Measurements from ENCODE around the gene KTN1.

KTN1 gene

GRCh38 chr14:55537782-55538181, 42.2 kb upstream of the KTN1 start:
- Histone ChIP-seq H2AFZ (ENCODE audit: low read depth, low read length) (no peak overlapping the region), H4K20me1 (ENCODE audit: insufficient read depth, low read length) (no peaks in the 10 kb centered on the region), H3K4me1 (ENCODE audit: insufficient read depth, low read length) (no peaks in the 10 kb centered on the region), H3K27ac (ENCODE audit: low read length) (no peak overlapping the region), H3K9me3 (ENCODE audit: insufficient read depth, low read length, severe bottlenecking) (peaks cover 5% of the 10 kb centered on the region), H3K4me2 (ENCODE audit: insufficient read depth, low read length) (no peak overlapping the region), H3K9ac (ENCODE audit: low read depth, low read length) (no peak overlapping the region), H3K36me3 (ENCODE audit: insufficient read depth, low read length) (no peaks in the 10 kb centered on the region), H3K27me3 (ENCODE audit: insufficient read depth, low read length, poor library complexity) (no peaks in the 10 kb centered on the region), H3K4me3 (ENCODE audit: low read depth in 1 of 2, low read length in 2 of 2) (no peak overlapping the region), H3K79me2 (ENCODE audit: insufficient read depth, low read length) (no peaks in the 10 kb centered on the region)
- no peak for DNase-seq
- TF ChIP-seq CTCF (IDR thresholded peaks at IDR 0.05; ENCODE audit: borderline replicate concordance, extremely low read depth, low read length, poor library complexity, severe bottlenecking), result no peak
- no peak for ATAC-seq (ENCODE audit: insufficient read depth, low read depth)

- no peaks in the 10 kb centered on the region for H3K79me2 ChIP-seq (ENCODE audit: insufficient read depth, low read length)
- no peak for TF ChIP-seq EZH2 (IDR thresholded peaks at IDR 0.05; ENCODE audit: borderline replicate concordance, low read depth, low read length, severe bottlenecking)
- TF ChIP-seq CTCF (IDR thresholded peaks at IDR 0.05; ENCODE audit: borderline replicate concordance, extremely low read depth, low read length, poor library complexity, severe bottlenecking), result no peak
- no peak overlapping the region for H3K4me2 ChIP-seq (ENCODE audit: insufficient read depth, low read length)
- ATAC-seq (ENCODE audit: insufficient read depth, low read depth) (no peak), DNase-seq (no peak)
- no peak overlapping the region for H3K27ac ChIP-seq (ENCODE audit: low read length)
- H3K9me3 ChIP-seq (ENCODE audit: insufficient read depth, low read length, severe bottlenecking), result peaks cover 5% of the 10 kb centered on the region
- no peaks in the 10 kb centered on the region for H3K4me1 ChIP-seq (ENCODE audit: insufficient read depth, low read length)
- H3K36me3 ChIP-seq (ENCODE audit: insufficient read depth, low read length), result no peaks in the 10 kb centered on the region
- no peak overlapping the region for H3K4me3 ChIP-seq (ENCODE audit: low read depth in 1 of 2, low read length in 2 of 2)
- H4K20me1 ChIP-seq (ENCODE audit: insufficient read depth, low read length), result no peaks in the 10 kb centered on the region
- no peak overlapping the region for H2AFZ ChIP-seq (ENCODE audit: low read depth, low read length)
- no peaks in the 10 kb centered on the region for H3K27me3 ChIP-seq (ENCODE audit: insufficient read depth, low read length, poor library complexity)
- no peak overlapping the region for H3K9ac ChIP-seq (ENCODE audit: low read depth, low read length)
Observed at GRCh38 chr14:55539975-55540374, 40.0 kb upstream of the KTN1 start.

GRCh38 chr14:55540847-55541773, 38.9 kb upstream of the KTN1 start:
- H3K4me2 ChIP-seq (ENCODE audit: insufficient read depth, low read length), result no peak overlapping the region
- DNase-seq, result no peak
- H4K20me1 ChIP-seq (ENCODE audit: insufficient read depth, low read length), result no peaks in the 10 kb centered on the region
- H3K4me3 ChIP-seq (ENCODE audit: low read depth in 1 of 2, low read length in 2 of 2), result no peak overlapping the region
- no peak overlapping the region for H2AFZ ChIP-seq (ENCODE audit: low read depth, low read length)
- no peak overlapping the region for H3K27ac ChIP-seq (ENCODE audit: low read length)
- no peaks in the 10 kb centered on the region for H3K36me3 ChIP-seq (ENCODE audit: insufficient read depth, low read length)
- no peak for ATAC-seq (ENCODE audit: insufficient read depth, low read depth)
- no peaks in the 10 kb centered on the region for H3K4me1 ChIP-seq (ENCODE audit: insufficient read depth, low read length)
- H3K27me3 ChIP-seq (ENCODE audit: insufficient read depth, low read length, poor library complexity), result no peaks in the 10 kb centered on the region
- H3K9me3 ChIP-seq (ENCODE audit: insufficient read depth, low read length, severe bottlenecking), result peaks cover 5% of the 10 kb centered on the region
- no peaks in the 10 kb centered on the region for H3K79me2 ChIP-seq (ENCODE audit: insufficient read depth, low read length)
- no peak overlapping the region for H3K9ac ChIP-seq (ENCODE audit: low read depth, low read length)
- TF ChIP-seq CTCF (IDR thresholded peaks at IDR 0.05; ENCODE audit: borderline replicate concordance, extremely low read depth, low read length, poor library complexity, severe bottlenecking) (no peak), EZH2 (IDR thresholded peaks at IDR 0.05; ENCODE audit: borderline replicate concordance, low read depth, low read length, severe bottlenecking) (no peak)
